OCI-M2 (cell line): ENCODE measurements around the gene NCOA3.

ENCODE experiments used
- DNase-seq: peaks from one replicate; lab custom pipeline; 2025; ENCODE audit not compliant: unreplicated experiment; lab: John Stamatoyannopoulos, UW

Gene NCOA3

DNA sequence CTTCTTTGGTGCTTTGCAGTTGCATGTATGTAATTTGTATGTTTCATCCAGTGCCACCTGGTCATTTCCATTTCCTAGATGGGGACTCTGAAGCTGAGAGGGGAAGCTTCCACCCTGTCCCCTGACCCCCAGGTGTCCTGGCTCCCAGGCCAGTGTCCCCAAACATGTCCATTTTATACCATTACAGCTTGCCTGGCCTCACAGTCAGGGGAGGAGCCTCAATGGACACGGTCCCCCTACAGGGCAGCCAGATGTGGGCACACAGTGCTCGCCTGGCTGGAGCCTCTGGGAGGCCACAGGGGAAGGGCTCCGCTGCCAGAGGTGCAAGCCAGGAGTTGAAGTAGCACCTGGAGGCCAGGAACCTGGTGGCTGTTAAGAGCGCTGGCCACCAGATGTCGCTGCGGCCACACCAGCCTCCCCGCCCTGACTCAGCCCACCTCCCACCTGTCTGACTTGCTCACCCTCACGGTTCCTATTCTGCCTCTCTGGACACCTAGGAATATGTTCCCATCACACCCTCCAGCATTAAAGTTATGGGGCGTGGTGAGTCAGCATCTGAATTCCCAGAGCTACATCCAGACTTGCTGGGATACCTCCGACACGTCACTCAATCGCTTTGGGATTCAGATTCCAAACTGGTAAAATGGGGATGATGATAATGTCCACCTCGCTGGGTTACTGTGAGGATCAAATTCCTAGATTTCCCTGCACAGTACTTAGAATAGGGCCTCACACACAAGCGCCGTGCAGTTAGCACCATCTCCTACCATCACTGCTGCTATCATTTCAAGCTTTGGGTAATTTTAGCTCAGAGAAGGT, 176.2 kb downstream of the NCOA3 start:
- no peak for DNase-seq

DNA sequence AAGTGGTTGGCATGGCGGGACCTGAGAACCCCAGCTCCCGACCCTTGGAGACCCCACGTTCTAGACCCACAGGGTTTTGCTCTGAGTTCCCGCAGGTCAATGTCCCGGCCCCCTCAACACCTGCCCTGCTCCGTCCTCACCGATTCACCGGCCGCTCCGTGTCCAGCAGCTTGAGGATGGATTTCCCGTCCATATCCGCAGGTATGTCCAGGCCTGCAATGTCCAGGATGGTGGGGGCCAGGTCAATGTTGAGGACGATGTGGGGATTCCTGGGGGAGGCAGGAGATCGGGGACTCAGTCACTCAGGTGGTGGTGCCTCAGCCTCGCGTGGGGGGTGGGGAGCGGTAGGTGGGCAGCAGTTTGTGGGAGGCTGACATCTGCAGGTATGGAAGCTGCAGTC, 176.8 kb downstream of the NCOA3 start:
- DNase-seq: no peak

DNA sequence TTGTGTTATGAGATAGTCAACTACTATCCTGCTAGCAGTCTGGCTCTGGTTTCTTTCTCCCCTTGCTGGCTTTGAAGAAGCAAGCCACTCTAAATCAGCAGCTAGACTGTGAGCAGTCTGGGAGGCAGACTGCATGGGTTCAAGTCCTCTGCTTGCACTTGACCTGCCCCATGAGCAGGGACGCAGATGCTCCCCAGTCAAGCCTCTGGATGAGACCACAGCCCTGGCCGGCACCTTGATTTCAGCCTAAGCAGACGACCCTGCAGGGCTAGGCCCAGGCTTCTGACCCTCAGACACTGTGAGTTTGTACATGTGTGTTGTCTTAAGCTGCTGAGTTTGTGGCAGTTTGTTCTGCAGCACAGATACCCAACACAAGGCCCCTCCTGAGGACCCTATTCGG, 177.8 kb downstream of the NCOA3 start:
- no peak for DNase-seq

DNA sequence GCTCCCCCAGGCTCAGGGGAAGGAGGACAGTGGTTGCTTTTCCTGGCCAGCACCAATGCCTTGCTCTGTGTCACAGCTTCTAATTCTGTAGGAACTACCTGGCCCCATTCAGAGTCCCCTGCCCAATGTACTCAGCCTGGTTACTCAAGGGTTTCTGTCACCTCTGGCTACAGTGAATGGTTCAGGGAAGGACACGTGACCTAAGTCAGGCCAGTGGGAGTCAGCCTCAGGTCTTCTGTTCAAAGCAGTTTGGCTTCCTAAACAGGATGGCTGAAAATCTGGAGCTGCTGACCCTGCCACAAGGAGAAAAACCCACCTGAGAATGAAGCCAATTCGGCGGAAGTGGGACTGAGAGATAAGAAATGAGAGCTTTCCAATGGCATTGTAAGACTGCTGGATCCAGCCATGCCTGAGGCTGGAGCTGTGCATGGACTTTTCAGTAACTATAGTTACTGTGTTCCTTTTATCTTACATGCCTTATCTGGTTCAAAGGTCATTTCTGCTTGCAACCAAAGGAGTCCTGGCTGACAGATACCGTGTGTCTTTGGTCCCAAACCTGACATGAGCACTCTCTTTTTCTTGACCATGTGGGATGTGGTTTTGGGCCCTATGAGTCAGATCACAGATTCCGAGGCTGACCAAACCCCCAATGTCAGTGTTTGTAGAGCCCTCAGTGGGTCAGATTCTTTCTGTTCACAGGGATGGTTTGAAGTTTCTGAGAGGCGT, 179.3 kb downstream of the NCOA3 start:
- DNase-seq: no peak

DNA sequence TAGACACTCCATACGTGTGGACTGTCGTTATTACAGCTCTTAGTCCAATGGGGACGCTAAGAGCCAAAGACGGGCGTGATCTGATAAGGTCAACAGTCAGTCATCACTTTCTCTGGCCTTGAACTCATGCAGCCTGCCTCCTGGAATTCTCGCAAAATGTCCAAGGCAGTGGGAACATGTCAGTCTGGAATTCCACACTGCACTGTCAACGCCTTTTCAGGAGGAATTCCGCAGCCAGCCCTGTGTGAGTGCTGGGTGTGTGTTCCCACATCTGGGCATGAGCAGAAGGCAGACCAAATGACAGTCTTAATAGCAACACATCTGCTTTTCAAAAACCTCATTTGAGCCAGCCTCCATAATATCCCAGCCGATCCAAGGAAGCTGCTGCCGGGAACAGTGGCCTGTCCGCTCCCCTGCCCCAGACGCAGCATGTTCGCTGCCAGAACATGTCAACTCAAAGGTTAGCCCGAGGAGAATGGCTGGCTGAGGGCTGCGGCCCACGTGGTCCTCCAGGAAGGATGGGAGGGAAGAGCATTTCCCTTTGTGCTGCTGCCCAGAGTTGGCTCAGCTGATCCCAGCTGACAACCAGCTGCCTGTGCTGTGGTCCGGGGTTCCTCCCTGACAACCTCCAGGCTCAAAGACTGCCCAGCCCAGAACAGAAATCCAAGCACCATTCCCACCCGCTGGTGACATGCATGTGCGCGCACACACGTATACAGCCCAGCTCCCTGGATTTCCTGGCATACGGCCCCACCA, 180.5 kb downstream of the NCOA3 start:
- DNase-seq: no peak

DNA sequence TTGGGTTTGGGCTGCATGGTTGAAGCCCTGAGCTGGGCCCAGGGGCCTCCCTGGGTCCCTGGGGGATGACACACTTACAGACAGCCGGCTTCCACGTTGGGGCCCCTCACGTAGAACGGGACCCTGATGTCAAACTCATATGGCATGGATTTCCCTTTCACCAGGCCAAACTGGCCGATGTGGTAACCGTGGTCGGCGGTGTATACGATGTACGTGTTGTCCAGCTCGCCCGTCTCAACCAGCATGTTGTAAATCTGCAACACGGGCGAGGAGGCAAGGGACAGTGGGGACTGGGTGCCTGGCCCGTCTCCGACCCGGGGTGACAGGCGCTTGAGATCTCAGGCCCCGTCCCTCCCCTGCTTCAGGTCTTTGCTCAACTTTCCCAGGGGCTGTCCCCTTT, 181.2 kb downstream of the NCOA3 start:
- DNase-seq: no peak

DNA sequence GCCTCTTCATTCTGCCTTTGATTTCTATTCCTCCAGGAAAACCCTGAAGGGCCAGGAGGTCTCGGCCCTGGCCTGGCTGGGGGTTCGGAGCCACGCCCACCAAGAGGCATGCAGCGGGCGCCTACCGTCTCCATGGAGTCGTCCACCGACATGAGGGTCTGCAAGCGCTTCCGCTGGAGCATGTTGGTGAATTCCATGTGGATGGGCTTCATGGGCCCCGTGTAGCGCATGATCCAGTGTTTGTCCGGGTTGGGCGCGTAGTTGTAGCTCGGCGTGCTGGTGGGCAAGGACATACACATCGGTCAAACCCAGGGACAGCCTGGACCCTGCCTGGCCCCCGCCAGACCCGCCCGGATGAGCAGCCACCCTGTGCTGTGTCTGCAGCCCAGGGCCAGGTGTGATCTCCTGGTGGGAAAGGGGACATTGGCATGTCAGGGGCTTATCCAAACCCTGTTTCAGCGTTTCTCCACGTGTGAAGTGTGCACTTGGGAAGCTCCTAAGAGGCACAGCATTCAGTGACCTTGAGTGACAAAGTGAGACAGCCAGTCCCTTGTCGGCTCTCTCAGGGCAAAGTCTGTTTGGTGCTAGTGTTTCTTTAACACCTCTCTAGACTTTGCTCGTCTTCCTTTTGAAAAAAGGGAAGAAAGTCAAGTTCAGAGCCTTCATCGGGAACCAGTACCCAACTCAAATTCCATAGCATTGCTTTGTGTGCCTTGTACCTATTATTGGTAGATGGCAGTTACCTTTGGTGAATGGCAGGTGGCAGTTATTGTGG, 182.8 kb downstream of the NCOA3 start:
- no peak for DNase-seq

DNA sequence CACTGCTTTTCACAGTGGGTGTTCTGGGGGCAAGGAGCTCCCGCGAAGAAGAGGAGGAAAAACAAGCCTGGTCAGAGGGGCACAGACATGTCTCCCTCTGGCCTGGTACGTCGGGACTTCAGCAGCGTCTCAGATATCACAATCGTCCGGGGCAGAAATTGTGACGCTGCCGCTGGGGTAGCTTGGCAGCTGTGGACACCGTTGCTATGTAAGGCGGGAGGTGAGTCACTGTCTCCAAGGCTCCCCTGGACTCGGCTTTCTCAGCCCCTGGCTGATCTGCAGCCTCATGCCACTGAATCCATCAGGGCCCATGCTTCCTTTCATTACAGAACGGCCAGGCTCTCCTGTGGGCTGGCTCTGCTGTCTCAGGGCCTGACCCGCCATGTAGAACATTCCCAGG, 184.9 kb downstream of the NCOA3 start:
- no peak for DNase-seq

DNA sequence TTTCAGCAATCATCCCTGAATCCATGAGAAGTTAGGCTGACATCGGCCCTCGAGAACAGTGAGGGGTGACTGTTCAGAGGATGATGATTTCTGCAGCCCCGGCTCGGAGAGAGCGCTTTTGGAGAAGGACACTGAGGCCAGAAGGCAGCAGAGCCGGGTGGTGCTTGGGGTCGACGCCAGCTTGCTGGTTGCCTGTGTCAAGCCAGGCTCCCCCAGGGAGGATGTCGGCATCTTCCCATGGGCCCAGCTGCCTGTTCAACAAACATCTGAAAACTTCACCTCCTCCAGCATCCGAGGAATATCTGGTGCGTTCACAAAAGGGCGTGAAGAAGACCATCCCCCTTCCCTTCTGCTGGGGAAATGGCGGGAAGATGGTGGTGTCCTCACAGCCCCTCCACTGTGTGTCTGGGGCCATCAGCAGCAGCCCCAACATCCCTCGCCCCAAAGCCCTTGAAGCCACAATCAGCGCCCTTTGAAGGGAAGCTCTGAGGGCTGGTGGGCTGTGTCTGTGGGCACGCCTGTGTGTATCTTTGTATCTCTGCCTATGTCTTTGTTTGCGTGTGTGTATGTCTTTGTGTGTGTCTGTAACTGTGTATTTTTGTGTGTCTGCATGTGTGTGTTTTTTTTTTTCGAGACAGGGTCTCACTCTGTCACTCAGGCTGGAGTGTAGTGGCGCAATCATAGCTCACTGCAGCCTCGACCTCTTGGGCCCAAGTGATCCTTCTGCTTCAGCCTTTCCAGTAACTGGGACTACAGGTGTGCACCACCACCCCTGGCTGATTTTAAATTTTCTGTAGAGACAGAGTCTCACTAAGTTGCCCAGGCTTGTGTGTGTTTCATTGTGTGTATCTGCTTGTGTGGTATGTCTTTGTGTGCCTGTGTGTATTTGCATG, 185.7 kb downstream of the NCOA3 start:
- DNase-seq: no peak

DNA sequence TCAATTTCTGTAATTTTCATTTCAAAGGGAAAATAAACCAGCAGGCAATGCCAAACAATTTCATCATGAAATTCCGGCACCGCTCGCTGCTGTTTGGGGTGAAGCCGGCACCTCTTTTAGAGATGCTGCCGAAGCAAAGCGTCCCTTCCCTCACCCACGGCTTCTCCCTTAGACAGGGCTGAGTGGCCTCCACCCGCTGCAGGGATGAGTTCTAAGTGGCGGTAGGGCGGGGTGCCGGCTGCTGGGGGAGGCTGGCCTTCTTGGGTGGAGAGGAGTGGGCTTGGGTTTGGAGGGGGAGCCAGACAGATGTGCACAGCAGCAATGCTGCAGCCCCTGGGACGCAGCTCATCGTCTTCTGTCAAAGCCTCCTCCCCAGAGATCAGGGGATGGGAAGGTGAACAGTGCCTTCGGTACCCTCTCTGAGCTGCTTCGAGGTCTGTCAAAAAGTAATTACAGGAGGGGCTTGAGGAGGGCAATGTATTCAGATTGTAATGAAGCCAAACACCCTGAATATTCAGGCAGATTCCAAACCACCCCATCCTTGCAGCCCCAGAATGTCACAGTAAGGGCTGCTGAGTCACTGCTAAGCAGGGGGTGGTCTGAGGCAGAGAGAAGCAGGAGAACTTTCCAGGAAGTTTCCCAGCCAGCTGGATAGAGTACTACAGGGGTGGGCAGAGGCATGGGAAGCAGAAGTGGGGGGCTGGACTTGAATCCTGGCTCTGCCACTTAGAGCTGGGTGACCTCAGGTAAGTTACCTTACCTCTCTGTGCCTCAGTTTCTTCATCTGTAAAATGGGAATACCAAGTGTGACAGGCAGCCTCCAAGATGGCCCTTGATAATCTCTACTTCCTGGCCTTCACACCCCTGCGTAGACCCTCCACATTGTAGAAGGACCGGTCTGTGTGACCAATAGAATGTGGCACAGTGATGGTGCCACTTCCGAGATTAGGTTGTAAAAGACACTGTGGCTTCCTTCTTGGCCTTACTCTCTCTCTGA, 187.0 kb downstream of the NCOA3 start:
- DNase-seq: no peak

DNA sequence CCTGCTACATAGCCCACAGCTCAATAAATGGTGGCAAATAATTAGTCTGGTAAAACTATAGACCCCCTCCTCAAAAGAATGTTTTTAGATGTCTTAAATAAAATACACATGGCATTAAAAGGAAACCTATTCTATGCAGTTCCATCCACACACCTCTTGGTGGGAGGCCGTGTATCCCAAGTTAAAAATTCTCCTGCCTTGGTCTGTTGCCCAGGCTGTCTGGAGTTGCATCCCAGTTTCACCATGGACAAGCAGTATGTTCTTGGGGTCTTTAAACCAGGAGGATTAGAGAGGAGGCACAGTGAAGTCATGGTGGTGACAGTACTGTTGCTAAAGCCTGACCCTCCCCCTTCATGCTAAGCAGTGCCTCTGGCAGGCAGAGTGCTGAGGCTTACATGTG, 188.0 kb downstream of the NCOA3 start:
- DNase-seq: no peak

DNA sequence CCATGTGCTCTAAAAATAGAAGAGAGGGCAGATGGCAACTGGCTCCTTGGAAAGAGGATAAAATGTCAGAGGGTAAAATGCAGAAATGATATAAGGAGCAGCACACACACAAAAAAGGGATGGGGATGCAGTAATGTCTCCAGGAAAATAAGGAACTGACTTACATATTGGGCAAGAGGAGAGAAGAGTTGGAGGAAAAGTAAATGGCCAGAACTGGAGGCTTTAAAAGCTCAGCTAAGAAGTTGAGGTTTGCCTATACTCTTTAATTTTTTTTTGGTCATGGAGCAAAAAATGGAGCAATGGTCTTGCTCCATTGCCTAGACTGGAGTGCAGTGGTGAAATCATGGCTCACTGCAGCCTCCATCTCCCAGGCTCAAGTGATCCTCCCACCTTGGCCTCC, 189.9 kb downstream of the NCOA3 start:
- DNase-seq: no peak

DNA sequence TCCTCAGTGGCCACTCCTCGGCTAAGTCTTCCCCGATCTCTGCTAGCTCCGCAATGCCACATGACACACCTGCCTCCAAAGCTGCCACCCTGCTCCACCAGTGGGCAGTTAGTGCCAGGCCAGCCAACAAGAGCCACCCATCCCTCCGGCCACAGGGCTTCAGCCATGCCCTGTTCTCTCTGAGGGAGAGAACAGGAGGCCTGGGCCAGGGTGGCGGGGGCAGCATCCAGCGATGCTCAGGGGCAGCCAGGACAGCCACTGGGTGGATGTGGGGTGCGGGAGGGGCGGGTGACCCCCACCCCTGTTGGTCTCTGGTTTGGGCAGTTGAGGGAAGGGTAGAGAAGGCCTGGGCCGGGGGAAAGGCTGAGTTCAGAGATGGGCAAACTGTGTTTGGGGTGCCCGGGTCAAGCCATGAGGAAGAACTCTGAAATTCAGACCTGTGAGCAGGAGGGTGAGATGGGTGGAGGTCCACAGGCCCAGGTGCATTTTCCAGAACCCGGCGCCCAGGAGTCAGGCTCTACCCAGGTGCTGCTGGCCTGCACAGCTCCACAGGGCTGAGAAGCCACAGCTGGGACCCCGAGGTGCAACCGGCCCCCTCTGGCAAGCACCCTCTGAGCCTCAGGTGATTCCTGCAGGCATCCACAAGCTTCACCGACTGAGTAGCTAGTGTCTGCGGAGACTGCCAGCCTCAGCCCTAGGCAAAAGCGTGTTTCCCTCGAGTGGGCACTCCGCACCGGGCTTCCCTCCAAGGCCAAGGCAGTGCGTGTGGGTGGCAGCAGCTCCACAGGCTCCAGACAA, 192.5 kb downstream of the NCOA3 start:
- no peak for DNase-seq

DNA sequence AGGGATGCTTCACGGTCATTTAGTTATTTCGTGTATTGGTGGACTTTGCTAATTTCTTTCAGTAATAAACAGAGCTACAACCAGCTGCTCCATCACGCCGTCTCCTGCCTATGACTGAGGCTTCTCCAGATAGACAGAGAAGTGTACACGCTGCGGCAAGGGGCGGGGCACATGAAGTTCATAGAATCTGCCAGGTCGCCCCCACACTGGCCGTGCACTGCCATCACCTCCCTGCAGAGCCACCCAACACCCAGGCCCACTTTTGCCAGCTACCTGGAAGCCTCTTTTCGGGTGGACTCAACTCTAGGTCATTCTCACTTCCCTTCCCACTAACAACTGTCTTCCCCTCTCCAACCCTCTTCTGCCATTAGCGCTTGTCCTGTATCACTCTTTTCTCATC, 195.2 kb downstream of the NCOA3 start:
- DNase-seq: no peak

DNA sequence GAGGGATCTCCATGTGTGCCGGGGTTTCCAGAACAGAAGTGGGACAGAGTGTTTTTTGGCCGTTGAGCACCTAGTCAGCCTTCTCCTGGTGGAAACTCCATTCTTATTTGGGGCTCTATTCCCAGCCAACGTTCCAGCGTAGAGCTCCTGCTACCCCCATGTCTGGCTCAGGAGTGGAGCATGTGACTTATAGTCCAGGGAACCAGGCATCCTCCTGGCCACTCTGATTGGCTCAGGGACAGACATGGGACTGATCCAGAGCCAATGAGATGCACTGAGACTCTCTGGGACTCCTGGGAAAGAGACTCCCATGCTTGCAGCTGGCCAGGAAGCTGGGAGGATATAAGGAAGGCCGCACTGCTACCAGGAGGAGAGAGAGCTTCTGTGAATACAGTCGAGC, 196.5 kb downstream of the NCOA3 start:
- DNase-seq: no peak

DNA sequence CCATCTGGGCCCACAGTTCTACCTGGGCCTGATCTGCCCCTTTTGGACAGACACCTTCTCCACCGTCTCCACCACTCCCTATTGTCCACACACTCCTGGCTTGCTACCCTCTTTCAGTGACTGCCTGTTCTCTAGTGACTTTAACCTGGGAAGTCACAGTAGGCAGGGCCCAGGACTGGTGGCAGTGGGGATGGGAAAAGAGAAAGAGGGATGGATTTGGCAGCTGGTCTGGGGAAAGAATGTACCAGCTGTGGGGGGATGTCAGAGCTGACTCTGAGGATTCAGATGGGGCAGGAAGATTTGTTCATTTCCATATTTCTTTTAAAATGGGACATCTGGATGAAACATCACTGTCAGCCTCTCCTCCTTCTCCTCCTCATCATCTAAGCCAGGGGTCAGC, 198.1 kb downstream of the NCOA3 start:
- DNase-seq: no peak

DNA sequence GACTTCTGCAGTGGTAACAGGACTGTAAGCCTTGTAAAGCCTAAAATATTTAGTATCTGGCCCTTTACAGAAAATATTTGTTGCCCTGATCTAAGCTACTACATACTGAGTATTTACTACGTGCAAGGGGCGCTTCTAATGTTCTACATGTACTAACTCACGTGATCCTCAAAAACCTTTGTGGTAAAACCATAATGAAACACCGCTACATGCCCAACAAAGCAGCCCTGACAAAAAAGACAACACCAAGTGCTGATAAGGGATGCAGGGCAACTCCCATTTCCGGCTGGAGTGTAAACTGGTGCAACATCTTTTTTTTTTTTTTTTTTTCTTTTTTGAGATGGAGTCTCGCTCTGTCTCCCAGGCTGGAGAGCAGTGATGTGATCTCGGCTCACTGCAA, 198.6 kb downstream of the NCOA3 start:
- DNase-seq: no peak

DNA sequence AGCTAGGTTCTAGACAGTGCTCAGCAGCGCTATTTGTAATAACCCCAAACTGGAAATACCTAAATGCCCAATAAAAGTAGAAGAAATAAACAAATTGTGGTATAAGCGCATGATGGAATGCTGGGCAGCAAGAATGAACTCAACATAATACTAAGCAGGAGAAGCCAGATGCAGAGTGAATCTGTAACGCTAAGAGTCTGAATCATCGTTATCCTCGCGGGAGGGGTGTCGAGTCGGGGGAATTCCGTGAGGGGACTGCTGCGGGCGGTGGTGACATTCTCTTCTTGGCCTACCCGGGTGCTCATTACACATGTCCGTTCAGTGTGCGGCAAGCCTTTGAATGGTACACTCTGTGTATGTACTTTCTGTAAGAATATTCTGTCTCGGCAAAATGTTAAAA, 199.9 kb downstream of the NCOA3 start:
- DNase-seq: no peak
